Neural cell (in vitro differentiated cells): ENCODE results near the gene S100A16. TPM values are rescaled to one million over a fixed set of nuclear protein-coding genes. Genes with fewer than 3 reads are reported as not detected.

ENCODE experiments used
- H2AFZ ChIP-seq: fragments of 200-600, 300-800 bp; sonication (generic), shearing (Covaris generic); 2 replicates; pipeline ENCODE4 v1.6.0; 2014; ENCODE audit warnings: low read depth, mild to moderate bottlenecking, antibody characterized with exemption, low read length, moderate library complexity
- H3F3A ChIP-seq: fragments of 200-600 bp; shearing (Covaris generic); 2 replicates; pipeline ENCODE4 v1.6.1; 2016; ENCODE audit warnings: mild to moderate bottlenecking, moderate library complexity, mixed read lengths, antibody characterized with exemption, low read length; ENCODE audit not compliant: insufficient read depth, poor library complexity, severe bottlenecking
- H3K27ac ChIP-seq: fragments of 200-600, 300-800 bp; sonication (generic), shearing (Covaris generic); 2 replicates; pipeline ENCODE4 v1.5.1; 2014; ENCODE audit warnings: mild to moderate bottlenecking, low read length, moderate library complexity
- H3K27me3 ChIP-seq: fragments of 300-800, 200-600 bp; sonication (generic), shearing (Covaris generic); 2 replicates; pipeline ENCODE4 v1.6.0; 2014; ENCODE audit warnings: mild to moderate bottlenecking, low read depth, low read length, moderate library complexity; ENCODE audit not compliant: insufficient read depth
- H3K36me3 ChIP-seq: fragments of 300-800, 200-600 bp; sonication (generic), shearing (Covaris generic); 2 replicates; pipeline ENCODE4 v1.5.1; 2014; ENCODE audit warnings: mild to moderate bottlenecking, antibody characterized with exemption, low read length, moderate library complexity; ENCODE audit not compliant: insufficient read depth
- H3K4me2 ChIP-seq: fragments of 300-800, 200-600 bp; sonication (generic), shearing (Covaris generic); 2 replicates; pipeline ENCODE4 v1.6.0; 2014; ENCODE audit warnings: mild to moderate bottlenecking, low read length
- H3K4me3 ChIP-seq: fragments of 300-800, 200-600 bp; sonication (generic), shearing (Covaris generic); 2 replicates; pipeline ENCODE4 v1.5.1; 2014; ENCODE audit warnings: mild to moderate bottlenecking, low read length, moderate library complexity
- H3K79me2 ChIP-seq: fragments of 200-600 bp; shearing (Covaris generic); replicated peaks from 2 replicates; pipeline ENCODE4 v1.6.0; 2014; ENCODE audit warnings: mild to moderate bottlenecking, low read length, moderate library complexity; ENCODE audit not compliant: insufficient read depth
- H3K9ac ChIP-seq: fragments of 300-800, 200-600 bp; sonication (generic), shearing (Covaris generic); 2 replicates; pipeline ENCODE4 v1.6.1; 2016; ENCODE audit warnings: mild to moderate bottlenecking, low read length, mixed read lengths
- H3K9me2 ChIP-seq: fragments of 200-600 bp; shearing (Covaris generic); 2 replicates; pipeline ENCODE4 v1.6.1; 2016; ENCODE audit warnings: mild to moderate bottlenecking, low read length, mixed read lengths; ENCODE audit not compliant: insufficient read depth
- H3K9me3 ChIP-seq: fragments of 200-600, 300-800 bp; sonication (generic), shearing (Covaris generic); 2 replicates; pipeline ENCODE4 v1.6.1; 2016; ENCODE audit warnings: mild to moderate bottlenecking, mixed run types, low read length, moderate library complexity, mixed read lengths
- H4K20me1 ChIP-seq: fragments of 200-600 bp; shearing (Covaris generic); 2 replicates; pipeline ENCODE4 v1.6.1; 2016; ENCODE audit warnings: mild to moderate bottlenecking, mixed run types; ENCODE audit not compliant: insufficient read depth
- CTCF ChIP-seq: fragments of 450-650 bp; IDR thresholded peaks from 2 replicates; pipeline ENCODE4 v1.5.1; 2014; ENCODE audit warnings: antibody characterized with exemption, mild to moderate bottlenecking, moderate library complexity; ENCODE audit not compliant: poor library complexity, severe bottlenecking
- EP300 ChIP-seq: fragments of 450-650 bp; conservative IDR thresholded peaks from 2 replicates; pipeline ENCODE4 v1.6.1; 2014; ENCODE audit warnings: antibody characterized with exemption, mild to moderate bottlenecking, moderate library complexity; ENCODE audit not compliant: poor library complexity, severe bottlenecking
- EZH2 ChIP-seq: fragments of 200-600, 300-800 bp; shearing (Covaris generic), sonication (generic); IDR thresholded peaks from 2 replicates; pipeline ENCODE4 v1.6.1; 2014; ENCODE audit warnings: antibody characterized with exemption, low read length, borderline replicate concordance, mild to moderate bottlenecking; ENCODE audit not compliant: insufficient read depth, poor library complexity, severe bottlenecking
- MXI1 ChIP-seq: fragments of 450-650 bp; conservative IDR thresholded peaks from 2 replicates; pipeline ENCODE4 v1.6.1; 2014; ENCODE audit warnings: antibody characterized with exemption, mild to moderate bottlenecking; ENCODE audit not compliant: poor library complexity, severe bottlenecking
- POLR2AphosphoS5 ChIP-seq: IDR thresholded peaks from 2 replicates; pipeline ENCODE4 v1.6.1; 2012
- RAD21 ChIP-seq: fragments of 450-650 bp; conservative IDR thresholded peaks from 2 replicates; pipeline ENCODE4 v1.6.1; 2014; ENCODE audit warnings: antibody characterized with exemption, mild to moderate bottlenecking, moderate library complexity
- REST ChIP-seq: IDR thresholded peaks from 2 replicates; pipeline ENCODE4 v1.6.1; 2012; ENCODE audit warnings: borderline replicate concordance
- SMC3 ChIP-seq: fragments of 450-650 bp; conservative IDR thresholded peaks from 2 replicates; pipeline ENCODE4 v1.6.1; 2014; ENCODE audit warnings: antibody characterized with exemption, mild to moderate bottlenecking, moderate library complexity; ENCODE audit not compliant: poor library complexity
- TAF1 ChIP-seq: IDR thresholded peaks from 2 replicates; pipeline ENCODE4 v1.6.1; 2012; ENCODE audit warnings: low read depth
- polyA plus RNA-seq: library from polyadenylated mRNA; depleted of rRNA; stranded (reverse); fragments of >200 nt; gene quantifications from 2 replicates; pipeline ENCODE4 v1.2.3, GENCODE V29; 2014

S100A16 gene
- polyA plus RNA-seq, 1 donor from 2014 or later: not detected

GRCh38 chr1:153599847-153600246, 13.1 kb downstream of the S100A16 start:
- TF ChIP-seq EP300: no peak
- no peak for TF ChIP-seq RAD21
- Histone ChIP-seq H2AFZ (no peak overlapping the region), H3K4me2 (no peak overlapping the region)

GRCh38 chr1:153598309-153599172, 14.4 kb downstream of the S100A16 start:
- Histone ChIP-seq H3K27ac (no peak overlapping the region), H3K4me2 (no peak overlapping the region), H3K9me3 (no peaks in the 10 kb centered on the region), H3K9ac (no peak overlapping the region), H4K20me1 (no peaks in the 10 kb centered on the region), H3K36me3 (no peaks in the 10 kb centered on the region), H3F3A (no peaks in the 10 kb centered on the region), H2AFZ (no peak overlapping the region), H3K9me2 (no peaks in the 10 kb centered on the region), H3K27me3 (no peaks in the 10 kb centered on the region), H3K79me2 (no peaks in the 10 kb centered on the region), H3K4me3 (no peak overlapping the region)
- no peak for TF ChIP-seq RAD21
- TF ChIP-seq REST: no peak
- no peak for TF ChIP-seq EZH2

More at GRCh38 chr1:153599847-153600246, 13.1 kb downstream of the S100A16 start:
- no peak overlapping the region for H3K9ac ChIP-seq
- no peak overlapping the region for H3K27ac ChIP-seq
- no peaks in the 10 kb centered on the region for H3K36me3 ChIP-seq
- H4K20me1 ChIP-seq: no peaks in the 10 kb centered on the region
- no peaks in the 10 kb centered on the region for H3K9me2 ChIP-seq
- no peaks in the 10 kb centered on the region for H3F3A ChIP-seq
- no peak overlapping the region for H3K4me3 ChIP-seq
- no peaks in the 10 kb centered on the region for H3K79me2 ChIP-seq
- H3K9me3 ChIP-seq: no peaks in the 10 kb centered on the region
- H3K27me3 ChIP-seq: no peaks in the 10 kb centered on the region

GRCh38 chr1:153597206-153597605, 15.7 kb downstream of the S100A16 start:
- TF ChIP-seq EZH2 (no peak), TAF1 (no peak), CTCF (no peak), POLR2AphosphoS5 (no peak), EP300 (no peak), REST (no peak), MXI1 (no peak), SMC3 (no peak), RAD21 (no peak)
- Histone ChIP-seq H3F3A (no peaks in the 10 kb centered on the region), H3K4me2 (no peak overlapping the region), H3K9me2 (no peaks in the 10 kb centered on the region), H3K79me2 (no peaks in the 10 kb centered on the region), H2AFZ (no peak overlapping the region), H3K4me3 (no peak overlapping the region), H3K9ac (no peak overlapping the region), H4K20me1 (no peaks in the 10 kb centered on the region), H3K27me3 (no peaks in the 10 kb centered on the region), H3K27ac (no peak overlapping the region), H3K36me3 (no peaks in the 10 kb centered on the region), H3K9me3 (no peaks in the 10 kb centered on the region)
